GM23248 (cell line): ENCODE measurements around the gene TGM6. TPM values are rescaled to one million over a fixed set of nuclear protein-coding genes. Genes with fewer than 3 reads are reported as not detected.
A peak's percentile ranks its signal among the peaks of the same experiment; 100 is the strongest.

Source experiments
- DNase-seq: peaks from one replicate; pipeline ENCODE4 v3.0.0-alpha.2; 2015
- H2AFZ ChIP-seq: fragments of 200-600 bp; sonication (generic); 2 replicates; pipeline ENCODE4 v1.6.1; 2016; ENCODE audit warnings: antibody characterized with exemption
- H3F3A ChIP-seq: fragments of 200-600 bp; sonication (generic); 2 replicates; pipeline ENCODE4 v1.6.1; 2016; ENCODE audit warnings: mild to moderate bottlenecking, antibody characterized with exemption, mixed run types; ENCODE audit not compliant: insufficient read depth
- H3K27ac ChIP-seq: fragments of 200-600 bp; sonication (generic); 2 replicates; pipeline ENCODE4 v1.5.1; 2016; ENCODE audit warnings: mild to moderate bottlenecking
- H3K27me3 ChIP-seq: fragments of 200-600 bp; sonication (generic); replicated peaks from 2 replicates; pipeline ENCODE4 v1.6.1; 2016; ENCODE audit warnings: mild to moderate bottlenecking; ENCODE audit not compliant: insufficient read depth
- H3K36me3 ChIP-seq: fragments of 200-600 bp; sonication (generic); 2 replicates; pipeline ENCODE4 v1.6.1; 2016; ENCODE audit warnings: low read depth, mild to moderate bottlenecking
- H3K4me1 ChIP-seq: fragments of 200-600 bp; sonication (generic); 2 replicates; pipeline ENCODE4 v1.6.1; 2016; ENCODE audit warnings: mild to moderate bottlenecking; ENCODE audit not compliant: insufficient read depth
- H3K4me2 ChIP-seq: fragments of 200-600 bp; sonication (generic); one replicate; pipeline ENCODE4 v1.6.1; 2016; ENCODE audit warnings: mild to moderate bottlenecking; ENCODE audit not compliant: unreplicated experiment
- H3K4me3 ChIP-seq: fragments of 200-600 bp; sonication (generic); 2 replicates; pipeline ENCODE4 v1.5.1; 2016; ENCODE audit warnings: mild to moderate bottlenecking
- H3K79me2 ChIP-seq: fragments of 200-600 bp; sonication (generic); 2 replicates; pipeline ENCODE4 v1.6.1; 2016; ENCODE audit warnings: mild to moderate bottlenecking; ENCODE audit not compliant: insufficient read depth
- H3K9ac ChIP-seq: fragments of 200-600 bp; sonication (generic); 2 replicates; pipeline ENCODE4 v1.6.1; 2016; ENCODE audit warnings: mild to moderate bottlenecking
- H3K9me2 ChIP-seq: fragments of 200-600 bp; sonication (generic); 2 replicates; pipeline ENCODE4 v1.6.1; 2016; ENCODE audit warnings: mixed run types, mild to moderate bottlenecking, moderate library complexity; ENCODE audit not compliant: insufficient read depth
- H3K9me3 ChIP-seq: fragments of 200-600 bp; sonication (generic); one replicate; pipeline ENCODE4 v1.6.1; 2017; ENCODE audit warnings: low read depth
- H4K20me1 ChIP-seq: fragments of 200-600 bp; sonication (generic); 2 replicates; pipeline ENCODE4 v1.6.0; 2016; ENCODE audit not compliant: insufficient read depth
- EZH2 ChIP-seq: fragments of 200-600 bp; sonication (generic); IDR thresholded peaks from 2 replicates; pipeline ENCODE4 v1.6.1; 2018; ENCODE audit warnings: antibody characterized with exemption, mild to moderate bottlenecking; ENCODE audit not compliant: insufficient read depth, poor library complexity, severe bottlenecking
- EZH2phosphoT487 ChIP-seq: fragments of 200-600 bp; sonication (generic); IDR thresholded peaks from 2 replicates; pipeline ENCODE4 v1.6.1; 2018; ENCODE audit warnings: antibody characterized with exemption, moderate library complexity, mild to moderate bottlenecking, low read depth; ENCODE audit not compliant: insufficient read depth
- WGBS, 2 experiments: methylation state at CpG; one replicate each; pipeline ENCODE4 v1.1.6; 2015 to 2017; ENCODE audit warnings: low lambda C conversion rate in 2 of 2, low coverage in 1 of 2; ENCODE audit errors: missing lambda C conversion rate in 2 of 2; 5-methylcytosine and 5-hydroxymethylcytosine counted together
- in situ Hi-C: fragments of 300-500 bp; cut with MboI; formaldehyde crosslinking; loops from 2 replicates; pipeline ENCODE4 v1.15.0; 2020
- polyA plus RNA-seq: library from polyadenylated mRNA; unstranded; fragments of >200 nt; fragmentation: Nextera tagmentation; extraction: Ambion mirVana; gene quantifications from 2 replicates; pipeline ENCODE4 v1.2.1, GENCODE V29; 2016
- total RNA-seq: library from RNA; depleted of rRNA; stranded (reverse); fragments of >200 nt; shearing (Covaris generic); gene quantifications from 2 replicates; pipeline ENCODE4 v1.2.3, GENCODE V29; 2014

Gene TGM6
- total and polyA plus RNA-seq, 2 experiments from 2014 or later, result not detected

- no peak for DNase-seq
- 34 to 45% methylated on average over 7 to 9 of the region's 9 CpGs for WGBS, 2 experiments
- H3K9me2 ChIP-seq, result no peaks in the 10 kb centered on the region
- no peak overlapping the region for H2AFZ ChIP-seq
- no peak overlapping the region for H3K9ac ChIP-seq
- H3F3A ChIP-seq, result peaks cover 7% of the 10 kb centered on the region; the same call in 1 of the 2 replicates
- no peak overlapping the region for H3K27ac ChIP-seq
- peaks cover 14% of the 10 kb centered on the region for H3K4me1 ChIP-seq
- no peaks in the 10 kb centered on the region for H3K27me3 ChIP-seq
- no peaks in the 10 kb centered on the region for H3K9me3 ChIP-seq
- H4K20me1 ChIP-seq, result no peaks in the 10 kb centered on the region
- H3K4me3 ChIP-seq, result no peak overlapping the region
- no peaks in the 10 kb centered on the region for H3K36me3 ChIP-seq
- in situ Hi-C loops, result no loop called here
- no peak for TF ChIP-seq EZH2
- no peak for TF ChIP-seq EZH2phosphoT487
- H3K79me2 ChIP-seq, result no peaks in the 10 kb centered on the region
- H3K4me2 ChIP-seq, result no peak overlapping the region
Observed at GRCh38 chr20:2379511-2380229, 1.0 kb upstream of the TGM6 start.

- no peaks in the 10 kb centered on the region for H3K9me3 ChIP-seq
- no peaks in the 10 kb centered on the region for H3K79me2 ChIP-seq
- no peaks in the 10 kb centered on the region for H3K27me3 ChIP-seq
- no peaks in the 10 kb centered on the region for H4K20me1 ChIP-seq
- H3K9me2 ChIP-seq, result no peaks in the 10 kb centered on the region
- no peak for TF ChIP-seq EZH2phosphoT487
- TF ChIP-seq EZH2, result no peak
- H3K4me2 ChIP-seq, result no peak overlapping the region
- no peak overlapping the region for H3K27ac ChIP-seq
- H3K9ac ChIP-seq, result no peak overlapping the region
- peaks cover 31% of the 10 kb centered on the region for H3K4me1 ChIP-seq
- no peaks in the 10 kb centered on the region for H3K36me3 ChIP-seq
- no peak overlapping the region for H3K4me3 ChIP-seq
- in situ Hi-C loops, result no loop called here
- no peak for DNase-seq
- no peak overlapping the region for H2AFZ ChIP-seq
- 42 to 47% methylated on average over 7 of the region's 7 CpGs for WGBS, 2 experiments
- H3F3A ChIP-seq, result peaks cover 23% of the 10 kb centered on the region
Observed at GRCh38 chr20:2381303-2381702, 602 bp downstream of the TGM6 start.

- H3K27ac ChIP-seq, result no peak overlapping the region
- no peaks in the 10 kb centered on the region for H3K9me3 ChIP-seq
- no peaks in the 10 kb centered on the region for H3K9me2 ChIP-seq
- no peak overlapping the region for H2AFZ ChIP-seq
- no peak overlapping the region for H3K4me3 ChIP-seq
- H4K20me1 ChIP-seq, result no peaks in the 10 kb centered on the region
- peaks cover 40% of the 10 kb centered on the region for H3K4me1 ChIP-seq
- DNase-seq, result peak; percentile 69
- in situ Hi-C loops, result no loop called here
- no peaks in the 10 kb centered on the region for H3K36me3 ChIP-seq
- no peaks in the 10 kb centered on the region for H3K27me3 ChIP-seq
- WGBS, 2 experiments, result 83 to 100% methylated on average over 2 of the region's 2 CpGs
- H3F3A ChIP-seq, result peaks cover 30% of the 10 kb centered on the region
- no peak overlapping the region for H3K9ac ChIP-seq
- no peak overlapping the region for H3K4me2 ChIP-seq
- no peaks in the 10 kb centered on the region for H3K79me2 ChIP-seq
- TF ChIP-seq EZH2, result no peak
- no peak for TF ChIP-seq EZH2phosphoT487
Observed at GRCh38 chr20:2382833-2383232, 2.1 kb downstream of the TGM6 start.

- Histone ChIP-seq H3K9ac (no peak overlapping the region), H3K9me2 (no peaks in the 10 kb centered on the region), H3K36me3 (no peaks in the 10 kb centered on the region), H3K27ac (peak overlapping the region; percentile 77), H3K4me1 (peaks cover 40% of the 10 kb centered on the region), H3K4me2 (peak overlapping the region; percentile 4), H3K27me3 (no peaks in the 10 kb centered on the region), H4K20me1 (no peaks in the 10 kb centered on the region), H3K79me2 (no peaks in the 10 kb centered on the region), H3K4me3 (no peak overlapping the region), H2AFZ (peak overlapping the region; percentile 45), H3K9me3 (no peaks in the 10 kb centered on the region), H3F3A (peaks cover 30% of the 10 kb centered on the region)
- TF ChIP-seq EZH2phosphoT487, result no peak
- no peak for TF ChIP-seq EZH2
- 12% methylated on average over 5 of the region's 5 CpGs for WGBS, 2 experiments
- DNase-seq, result peak; percentile 72
- in situ Hi-C loops, result no loop called here
Observed at GRCh38 chr20:2385026-2385425, 4.3 kb downstream of the TGM6 start.
